HEK293 (cell line): ENCODE data around the gene CIB1.

ENCODE experiments used
- CTCF ChIP-seq: fragments of 450-650 bp; formaldehyde crosslinking; IDR thresholded peaks from 2 replicates; pipeline ENCODE4 v1.5.1; 2016; ENCODE audit warnings: missing biosample characterization, missing genetic modification characterization
- HOXA7 ChIP-seq: sonication (generic); formaldehyde crosslinking; IDR thresholded peaks from 2 replicates; pipeline ENCODE4 v1.8.1; 2022; ENCODE audit warnings: missing genetic modification reagents, borderline replicate concordance
- REST ChIP-seq: fragments of 450-650 bp; formaldehyde crosslinking; IDR thresholded peaks from 2 replicates; pipeline ENCODE4 v1.5.1; 2016; ENCODE audit warnings: missing biosample characterization, missing genetic modification characterization

GRCh38 chr15:90213818-90214204 is 19.9 kb downstream of the CIB1 start:
- TF ChIP-seq REST (no peak), CTCF (tag by site-specific recombination) (no peak), HOXA7 (no peak)
